Loucy (cell line): ENCODE data around the gene CCDC122.

ENCODE experiments used
- EZH2phosphoT487 ChIP-seq: fragments of 200-600 bp; IDR thresholded peaks from 2 replicates; pipeline ENCODE4 v1.6.1; 2018; ENCODE audit warnings: antibody characterized with exemption, mild to moderate bottlenecking, moderate library complexity, borderline replicate concordance
- TF ChIP-seq, protein P1 (sequence below): fragments of 200-600 bp; sonication (generic); conservative IDR thresholded peaks from 2 replicates; pipeline ENCODE4 v1.5.1; 2014; ENCODE audit warnings: mild to moderate bottlenecking, antibody characterized with exemption, low read length

DNA sequence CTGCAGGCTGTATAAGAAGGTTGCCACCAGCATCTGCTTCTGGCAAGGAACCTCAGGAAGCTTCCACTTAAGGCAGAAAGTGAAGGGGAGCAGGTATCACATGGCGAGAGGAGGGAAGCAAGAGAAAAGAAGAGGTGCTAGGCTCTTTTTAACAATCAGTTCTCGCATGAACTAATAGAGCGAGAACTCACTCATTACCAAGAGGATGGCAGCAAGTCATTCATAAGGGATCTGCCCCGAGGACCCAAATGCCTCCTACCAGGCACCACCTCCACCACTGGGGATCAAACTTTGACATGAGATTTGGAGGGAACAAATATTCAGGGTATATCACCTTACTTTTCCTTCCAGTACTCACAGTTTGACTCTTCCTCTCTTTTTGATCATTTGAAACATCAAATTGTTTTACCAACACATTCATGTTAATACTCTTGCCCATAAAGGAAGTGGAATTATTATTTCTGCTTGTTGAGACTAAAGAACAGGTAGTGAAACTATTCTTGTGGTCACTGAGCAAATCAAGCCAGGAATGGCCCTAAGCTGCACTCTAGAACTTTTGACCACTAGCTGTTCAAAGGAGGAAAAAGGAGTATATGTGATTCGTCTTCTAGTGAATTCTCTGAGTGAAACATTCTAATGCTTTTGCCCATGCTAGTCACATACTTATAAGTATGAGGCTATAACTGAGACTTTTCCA is 45.2 kb upstream of the CCDC122 start:
- TF ChIP-seq, protein P1, sequence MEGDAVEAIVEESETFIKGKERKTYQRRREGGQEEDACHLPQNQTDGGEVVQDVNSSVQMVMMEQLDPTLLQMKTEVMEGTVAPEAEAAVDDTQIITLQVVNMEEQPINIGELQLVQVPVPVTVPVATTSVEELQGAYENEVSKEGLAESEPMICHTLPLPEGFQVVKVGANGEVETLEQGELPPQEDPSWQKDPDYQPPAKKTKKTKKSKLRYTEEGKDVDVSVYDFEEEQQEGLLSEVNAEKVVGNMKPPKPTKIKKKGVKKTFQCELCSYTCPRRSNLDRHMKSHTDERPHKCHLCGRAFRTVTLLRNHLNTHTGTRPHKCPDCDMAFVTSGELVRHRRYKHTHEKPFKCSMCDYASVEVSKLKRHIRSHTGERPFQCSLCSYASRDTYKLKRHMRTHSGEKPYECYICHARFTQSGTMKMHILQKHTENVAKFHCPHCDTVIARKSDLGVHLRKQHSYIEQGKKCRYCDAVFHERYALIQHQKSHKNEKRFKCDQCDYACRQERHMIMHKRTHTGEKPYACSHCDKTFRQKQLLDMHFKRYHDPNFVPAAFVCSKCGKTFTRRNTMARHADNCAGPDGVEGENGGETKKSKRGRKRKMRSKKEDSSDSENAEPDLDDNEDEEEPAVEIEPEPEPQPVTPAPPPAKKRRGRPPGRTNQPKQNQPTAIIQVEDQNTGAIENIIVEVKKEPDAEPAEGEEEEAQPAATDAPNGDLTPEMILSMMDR, result no peak
- no peak for TF ChIP-seq EZH2phosphoT487
